Adrenal gland (tissue), 5 donors: ENCODE results near the gene MDM4.

Experiments
- POLR2A ChIP-seq, 2 donors: fragments of 450-650 bp; IDR thresholded peaks; one replicate each; pipeline ENCODE4 v1.6.1; 2017; ENCODE audit warnings: antibody characterized with exemption in 2 of 2, mild to moderate bottlenecking in 2 of 2, moderate library complexity in 1 of 2
- TF ChIP-seq, protein P1 (sequence below), 6 experiments: fragments of 450-650 bp in 4 of 6; fragments of 200-600 bp in 2 of 6; sonication (generic) in 1 of 6; IDR thresholded peaks; 1 replicate in 5 of 6; 2 replicates in 1 of 6; pipeline versions ENCODE4 v1.5.1 to v1.8.0; 2016 to 2021; ENCODE audit warnings: antibody characterized with exemption in 6 of 6, mild to moderate bottlenecking in 2 of 6, moderate library complexity in 1 of 6
- donor health status: DM: no; HTN: no; CAD: no.

DNA sequence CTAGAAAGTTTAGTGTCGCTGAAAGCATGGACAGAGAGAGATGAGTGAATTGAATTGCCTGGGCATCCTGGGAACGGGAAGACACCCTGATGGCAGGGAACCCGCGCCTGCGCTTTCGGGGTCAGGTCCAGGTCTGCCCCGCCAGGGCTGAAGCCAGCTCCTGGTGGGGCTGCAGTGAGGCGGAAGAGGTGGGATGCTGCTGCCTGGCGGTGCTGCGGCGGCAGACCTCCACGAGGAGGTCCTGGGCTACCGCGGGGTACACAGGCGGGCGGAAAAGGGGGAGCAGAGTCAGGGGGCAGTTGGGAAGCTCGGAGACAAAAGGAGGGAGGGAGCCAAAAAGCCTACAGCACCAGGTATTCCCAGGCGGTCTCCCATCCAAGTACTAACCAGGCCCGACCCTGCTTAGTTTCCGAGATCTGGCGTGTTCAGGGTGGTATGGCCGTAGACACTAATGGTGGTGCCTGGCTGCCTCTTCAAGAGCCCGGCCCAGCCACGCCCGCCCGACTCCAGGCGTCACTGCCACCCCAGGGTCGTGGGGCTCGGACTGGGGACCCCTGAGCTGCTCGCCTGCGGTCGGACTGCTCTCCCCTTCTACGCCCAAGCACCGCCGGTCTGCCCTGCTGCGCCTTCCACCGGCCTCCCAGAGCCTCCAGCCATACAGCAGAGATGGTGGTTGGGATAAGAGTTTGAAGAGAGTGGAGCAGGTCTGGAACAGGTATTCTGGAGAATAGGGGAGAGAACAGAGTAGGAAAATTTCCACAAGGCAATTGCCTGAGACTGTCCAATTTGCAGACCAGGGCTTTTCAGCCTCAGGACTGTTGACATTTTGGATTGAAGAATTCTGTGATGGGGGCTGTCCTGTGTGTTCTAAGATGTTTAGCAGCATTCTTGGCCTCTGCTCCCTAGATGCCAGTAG lies 46.1 kb downstream of the MDM4 start:
- TF ChIP-seq, protein P1, sequence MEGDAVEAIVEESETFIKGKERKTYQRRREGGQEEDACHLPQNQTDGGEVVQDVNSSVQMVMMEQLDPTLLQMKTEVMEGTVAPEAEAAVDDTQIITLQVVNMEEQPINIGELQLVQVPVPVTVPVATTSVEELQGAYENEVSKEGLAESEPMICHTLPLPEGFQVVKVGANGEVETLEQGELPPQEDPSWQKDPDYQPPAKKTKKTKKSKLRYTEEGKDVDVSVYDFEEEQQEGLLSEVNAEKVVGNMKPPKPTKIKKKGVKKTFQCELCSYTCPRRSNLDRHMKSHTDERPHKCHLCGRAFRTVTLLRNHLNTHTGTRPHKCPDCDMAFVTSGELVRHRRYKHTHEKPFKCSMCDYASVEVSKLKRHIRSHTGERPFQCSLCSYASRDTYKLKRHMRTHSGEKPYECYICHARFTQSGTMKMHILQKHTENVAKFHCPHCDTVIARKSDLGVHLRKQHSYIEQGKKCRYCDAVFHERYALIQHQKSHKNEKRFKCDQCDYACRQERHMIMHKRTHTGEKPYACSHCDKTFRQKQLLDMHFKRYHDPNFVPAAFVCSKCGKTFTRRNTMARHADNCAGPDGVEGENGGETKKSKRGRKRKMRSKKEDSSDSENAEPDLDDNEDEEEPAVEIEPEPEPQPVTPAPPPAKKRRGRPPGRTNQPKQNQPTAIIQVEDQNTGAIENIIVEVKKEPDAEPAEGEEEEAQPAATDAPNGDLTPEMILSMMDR (IDR thresholded peaks at IDR 0.05), result no peak
- no peak for TF ChIP-seq POLR2A (IDR thresholded peaks at IDR 0.05)
